ENCODE results near the gene DDX24. TPM values are rescaled to one million over a fixed set of nuclear protein-coding genes. Genes with fewer than 3 reads are reported as not detected.

The DDX24 gene
- polyA plus RNA-seq, 1 donor (not counting 4 experiments of a cell fraction or from before 2014, with no cell fraction given) = 171 TPM

DNA sequence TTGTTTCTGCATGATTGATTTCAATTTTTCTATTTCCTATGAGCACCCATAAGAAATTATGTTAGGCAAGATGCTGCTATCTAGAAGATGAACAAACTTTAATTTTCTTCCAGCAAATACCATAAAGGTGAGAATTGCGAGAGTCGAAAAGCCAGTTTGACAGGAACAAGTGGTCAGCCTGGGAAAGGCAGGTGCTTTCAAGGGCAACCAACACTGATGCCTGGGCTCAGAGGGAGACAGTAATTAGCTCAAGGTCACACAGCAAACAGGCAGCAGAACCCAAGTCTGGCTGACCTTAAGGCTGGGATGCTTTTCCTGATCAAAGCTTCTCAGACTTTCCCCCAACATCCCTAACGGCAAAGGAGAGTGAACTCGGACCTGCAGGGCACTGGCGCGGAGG is 61.7 kb downstream of the DDX24 start:
- Histone ChIP-seq H3K4me3 (ENCODE audit: control insufficient read depth in 2 of 3, extremely low read depth in 1 of 3, insufficient read depth in 2 of 3, low read depth in 1 of 3, low read length in 3 of 3) (no peak overlapping the region), H3K27me3 (ENCODE audit: control insufficient read depth, extremely low read depth, insufficient read depth, low read length) (peaks cover 4% of the 10 kb centered on the region), H3K4me1 (ENCODE audit: control insufficient read depth, extremely low read depth, insufficient read depth, low read length) (no peaks in the 10 kb centered on the region), H4K20me1 (ENCODE audit: control insufficient read depth, extremely low read depth, insufficient read depth, low read length) (no peaks in the 10 kb centered on the region), H3K27ac (ENCODE audit: control insufficient read depth, insufficient read depth, low read length) (no peak overlapping the region), H3K36me3 (ENCODE audit: control insufficient read depth in 2 of 2, extremely low read depth in 1 of 2, insufficient read depth in 2 of 2, low read length in 2 of 2) (no peaks in the 10 kb centered on the region), H3K9me3 (ENCODE audit: control insufficient read depth, low read depth, low read length) (no peaks in the 10 kb centered on the region), H3K9me1 (ENCODE audit: control insufficient read depth, extremely low read depth, insufficient read depth, low read length) (no peaks in the 10 kb centered on the region), H3K9ac (ENCODE audit: control insufficient read depth, extremely low read depth, insufficient read depth, low read length) (no peak overlapping the region), H3K4me2 (ENCODE audit: control insufficient read depth, extremely low read depth, insufficient read depth, low read depth, low read length) (no peak overlapping the region), H3K79me2 (ENCODE audit: control insufficient read depth, insufficient read depth, low read length) (no peaks in the 10 kb centered on the region), H2AFZ (ENCODE audit: control insufficient read depth, low read length) (no peak overlapping the region)
- dilution Hi-C loops (cut with MboI; ENCODE audit: extremely low pct_ligation_motif_present, low sequenced_read_pairs) = no loop called here
- DNase-seq (ENCODE audit: low read depth, low spot score) (no peak), FAIRE-seq (no peak)
- no peak for TF ChIP-seq EZH2 (IDR thresholded peaks at IDR 0.05; ENCODE audit: low read length)
- TF ChIP-seq, protein P1, sequence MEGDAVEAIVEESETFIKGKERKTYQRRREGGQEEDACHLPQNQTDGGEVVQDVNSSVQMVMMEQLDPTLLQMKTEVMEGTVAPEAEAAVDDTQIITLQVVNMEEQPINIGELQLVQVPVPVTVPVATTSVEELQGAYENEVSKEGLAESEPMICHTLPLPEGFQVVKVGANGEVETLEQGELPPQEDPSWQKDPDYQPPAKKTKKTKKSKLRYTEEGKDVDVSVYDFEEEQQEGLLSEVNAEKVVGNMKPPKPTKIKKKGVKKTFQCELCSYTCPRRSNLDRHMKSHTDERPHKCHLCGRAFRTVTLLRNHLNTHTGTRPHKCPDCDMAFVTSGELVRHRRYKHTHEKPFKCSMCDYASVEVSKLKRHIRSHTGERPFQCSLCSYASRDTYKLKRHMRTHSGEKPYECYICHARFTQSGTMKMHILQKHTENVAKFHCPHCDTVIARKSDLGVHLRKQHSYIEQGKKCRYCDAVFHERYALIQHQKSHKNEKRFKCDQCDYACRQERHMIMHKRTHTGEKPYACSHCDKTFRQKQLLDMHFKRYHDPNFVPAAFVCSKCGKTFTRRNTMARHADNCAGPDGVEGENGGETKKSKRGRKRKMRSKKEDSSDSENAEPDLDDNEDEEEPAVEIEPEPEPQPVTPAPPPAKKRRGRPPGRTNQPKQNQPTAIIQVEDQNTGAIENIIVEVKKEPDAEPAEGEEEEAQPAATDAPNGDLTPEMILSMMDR (optimal IDR thresholded peaks at IDR 0.05 in 1 of 3, IDR thresholded peaks at IDR 0.05 in 1 of 3, conservative IDR thresholded peaks at IDR 0.05 in 1 of 3; ENCODE audit: extremely low read depth in 1 of 3, insufficient read depth in 2 of 3, low read length in 3 of 3) = no peak

DNA sequence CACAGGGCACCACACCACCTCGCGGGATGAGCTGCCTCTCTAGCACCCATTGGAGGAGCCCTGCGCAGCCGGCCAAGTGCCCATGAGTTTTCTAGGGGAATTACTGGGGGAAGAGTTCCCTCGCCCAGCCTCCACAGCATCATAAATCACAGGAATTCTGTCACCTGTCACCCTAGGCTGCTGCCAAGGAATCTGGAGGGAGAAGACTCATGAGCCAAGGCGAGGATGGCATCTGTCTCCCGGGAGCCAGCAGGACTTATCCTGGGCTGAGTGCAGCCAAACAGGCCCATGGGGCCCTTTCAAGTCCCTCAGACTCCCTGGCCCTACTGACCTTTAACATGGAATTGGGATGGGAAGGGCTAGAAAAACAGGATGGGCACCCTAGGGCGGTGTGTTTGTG is 62.7 kb downstream of the DDX24 start:
- H3K9ac ChIP-seq (ENCODE audit: control insufficient read depth, extremely low read depth, insufficient read depth, low read length) = no peak overlapping the region
- H3K36me3 ChIP-seq (ENCODE audit: control insufficient read depth in 2 of 2, extremely low read depth in 1 of 2, insufficient read depth in 2 of 2, low read length in 2 of 2) = no peaks in the 10 kb centered on the region
- dilution Hi-C loops (cut with MboI; ENCODE audit: extremely low pct_ligation_motif_present, low sequenced_read_pairs) = no loop called here
- H3K9me3 ChIP-seq (ENCODE audit: control insufficient read depth, low read depth, low read length) = no peaks in the 10 kb centered on the region
- no peak for TF ChIP-seq EZH2 (IDR thresholded peaks at IDR 0.05; ENCODE audit: low read length)
- TF ChIP-seq, protein P1 (optimal IDR thresholded peaks at IDR 0.05 in 1 of 3, IDR thresholded peaks at IDR 0.05 in 1 of 3, conservative IDR thresholded peaks at IDR 0.05 in 1 of 3; ENCODE audit: extremely low read depth in 1 of 3, insufficient read depth in 2 of 3, low read length in 3 of 3) = no peak
- H3K4me1 ChIP-seq (ENCODE audit: control insufficient read depth, extremely low read depth, insufficient read depth, low read length) = no peaks in the 10 kb centered on the region
- no peaks in the 10 kb centered on the region for H3K79me2 ChIP-seq (ENCODE audit: control insufficient read depth, insufficient read depth, low read length)
- no peak overlapping the region for H3K4me3 ChIP-seq (ENCODE audit: control insufficient read depth in 2 of 3, extremely low read depth in 1 of 3, insufficient read depth in 2 of 3, low read depth in 1 of 3, low read length in 3 of 3)
- DNase-seq (ENCODE audit: low read depth, low spot score) (no peak), FAIRE-seq (no peak)
- no peaks in the 10 kb centered on the region for H3K9me1 ChIP-seq (ENCODE audit: control insufficient read depth, extremely low read depth, insufficient read depth, low read length)
- H3K27me3 ChIP-seq (ENCODE audit: control insufficient read depth, extremely low read depth, insufficient read depth, low read length) = peaks cover 4% of the 10 kb centered on the region
- H3K27ac ChIP-seq (ENCODE audit: control insufficient read depth, insufficient read depth, low read length) = no peak overlapping the region
- H2AFZ ChIP-seq (ENCODE audit: control insufficient read depth, low read length) = no peak overlapping the region
- no peaks in the 10 kb centered on the region for H4K20me1 ChIP-seq (ENCODE audit: control insufficient read depth, extremely low read depth, insufficient read depth, low read length)
- no peak overlapping the region for H3K4me2 ChIP-seq (ENCODE audit: control insufficient read depth, extremely low read depth, insufficient read depth, low read depth, low read length)

All from keratinocyte (primary cell).